ENCODE measurements around the gene CRKL.

The CRKL gene

DNA sequence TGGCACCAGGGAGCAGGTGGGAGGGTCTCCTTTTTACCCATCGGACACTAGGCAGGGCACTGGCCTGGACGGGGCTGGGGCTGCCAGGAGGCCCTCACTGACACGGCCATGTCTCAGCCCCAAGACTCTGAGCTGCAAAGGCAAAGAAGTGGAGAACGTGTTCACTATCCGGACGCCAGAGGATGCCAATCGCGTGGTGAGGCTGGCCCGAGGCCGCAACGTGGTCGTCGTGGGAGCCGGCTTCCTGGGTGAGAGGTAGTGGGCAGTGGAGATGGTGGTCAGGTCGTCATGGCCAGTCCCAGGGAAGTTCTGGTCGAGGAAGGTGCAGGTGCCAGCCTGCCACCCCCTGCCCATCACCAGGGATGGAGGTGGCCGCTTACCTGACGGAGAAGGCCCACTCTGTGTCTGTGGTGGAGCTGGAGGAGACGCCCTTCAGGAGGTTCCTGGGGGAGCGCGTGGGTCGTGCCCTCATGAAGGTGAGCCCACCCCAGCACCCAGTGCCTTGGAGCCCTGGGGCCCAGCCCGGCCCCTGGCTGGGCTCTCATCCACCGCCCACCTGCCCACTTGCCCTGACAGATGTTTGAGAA is 59.2 kb downstream of the CRKL start:
- intact Hi-C loops (cut with DNase I) = no loop called here
- DNase-seq = no peak

GRCh38 chr22:20977019-20977418 is 59.8 kb downstream of the CRKL start:
- intact Hi-C loops (cut with DNase I) = no loop called here
- no peak for DNase-seq

DNA sequence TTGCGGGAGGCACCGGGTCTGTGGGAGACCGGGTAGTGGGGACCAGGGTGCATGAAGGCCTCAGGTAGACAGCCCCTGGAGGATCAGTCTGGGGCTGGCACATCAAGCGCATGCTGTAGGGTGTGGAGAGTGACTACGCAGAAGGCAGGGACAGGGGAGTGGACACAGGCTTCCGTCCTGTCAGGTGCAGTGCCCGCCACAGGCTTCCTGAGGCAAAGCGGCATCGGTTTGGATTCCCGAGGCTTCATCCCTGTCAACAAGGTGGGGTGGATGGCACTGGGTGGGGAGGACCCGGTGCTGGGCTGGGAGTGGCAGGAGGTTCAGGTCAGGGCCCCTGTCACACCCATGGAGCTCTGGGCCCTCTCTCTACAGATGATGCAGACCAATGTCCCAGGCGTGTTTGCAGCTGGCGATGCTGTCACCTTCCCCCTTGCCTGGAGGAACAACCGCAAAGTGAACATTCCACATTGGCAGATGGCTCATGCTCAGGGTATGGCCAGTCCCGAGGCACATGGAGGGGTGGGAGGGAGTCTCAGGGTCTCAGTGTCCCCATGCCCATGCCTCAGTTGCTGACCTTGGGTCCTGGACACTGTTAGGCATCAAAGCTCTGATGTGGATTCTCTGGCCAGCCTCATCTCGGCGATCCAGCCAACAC is 60.4 kb downstream of the CRKL start:
- no peak for DNase-seq
- intact Hi-C loops (cut with DNase I) = no loop called here

- intact Hi-C loops (cut with DNase I) = no loop called here
- DNase-seq = no peak
Observed at GRCh38 chr22:20978419-20978818, 61.2 kb downstream of the CRKL start.

DNA sequence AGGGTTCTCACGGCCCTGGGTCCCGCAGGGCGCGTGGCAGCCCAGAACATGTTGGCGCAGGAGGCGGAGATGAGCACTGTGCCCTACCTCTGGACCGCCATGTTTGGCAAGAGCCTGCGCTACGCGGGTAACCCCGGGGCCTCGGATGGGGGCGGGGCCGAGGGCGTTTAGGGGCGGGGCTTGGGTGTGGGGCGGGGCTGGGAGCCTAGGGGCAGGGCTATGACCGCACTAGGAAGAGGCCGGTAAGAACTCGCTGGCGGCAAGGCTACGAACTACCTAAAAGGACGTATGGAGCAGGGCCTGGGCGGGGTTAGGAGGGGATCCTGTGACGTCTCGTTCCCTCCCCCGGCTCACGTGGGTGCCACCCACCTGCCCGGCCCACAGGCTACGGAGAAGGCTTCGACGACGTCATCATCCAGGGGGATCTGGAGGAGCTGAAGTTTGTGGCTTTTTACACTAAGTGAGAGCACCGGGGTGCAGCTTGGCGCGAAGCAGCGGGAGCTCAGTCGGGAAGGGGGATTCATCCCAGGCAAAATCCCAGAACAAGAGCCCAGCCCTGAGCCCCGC is 62.1 kb downstream of the CRKL start:
- DNase-seq = peak in 4 of 10 donors; percentile 34 to 88 (median 70)
- intact Hi-C loops (cut with DNase I) = no loop called here

DNA sequence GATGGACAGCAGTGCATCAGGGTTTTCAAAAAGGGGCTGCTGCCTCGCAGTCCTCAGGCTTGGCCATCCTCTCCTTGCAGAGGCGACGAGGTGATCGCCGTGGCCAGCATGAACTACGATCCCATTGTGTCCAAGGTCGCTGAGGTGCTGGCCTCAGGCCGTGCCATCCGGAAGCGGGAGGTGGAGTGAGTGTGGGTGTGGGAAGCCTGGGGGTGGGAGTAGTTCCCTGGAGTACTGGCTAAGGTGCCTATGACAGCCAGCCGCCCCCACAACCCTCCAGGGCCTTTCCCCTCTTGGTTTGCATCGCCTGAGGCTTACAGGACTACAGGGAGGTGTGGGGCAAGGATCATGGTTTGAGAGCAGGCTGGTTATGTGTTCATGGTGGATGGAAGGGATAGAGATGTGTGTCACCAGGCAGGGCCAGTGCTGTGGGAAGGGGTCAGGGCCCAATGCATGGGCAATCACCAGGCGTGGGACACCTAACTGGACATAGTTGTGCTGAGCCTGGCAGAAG is 62.8 kb downstream of the CRKL start:
- peak in 1 of 10 donors; percentile 80 for DNase-seq
- intact Hi-C loops (cut with DNase I) = loop anchor here (5.0 to 10.0 kb wide), 2 partner anchors 95 to 123 kb away; partner anchors contain the start of genes PI4KA and SNAP29

- DNase-seq = no peak
- intact Hi-C loops (cut with DNase I) = loop anchor here (5.0 to 10.0 kb wide), 2 partner anchors 96 to 123 kb away; partner anchors contain the start of genes PI4KA and SNAP29
Observed at GRCh38 chr22:20980523-20980922, 63.3 kb downstream of the CRKL start.

DNA sequence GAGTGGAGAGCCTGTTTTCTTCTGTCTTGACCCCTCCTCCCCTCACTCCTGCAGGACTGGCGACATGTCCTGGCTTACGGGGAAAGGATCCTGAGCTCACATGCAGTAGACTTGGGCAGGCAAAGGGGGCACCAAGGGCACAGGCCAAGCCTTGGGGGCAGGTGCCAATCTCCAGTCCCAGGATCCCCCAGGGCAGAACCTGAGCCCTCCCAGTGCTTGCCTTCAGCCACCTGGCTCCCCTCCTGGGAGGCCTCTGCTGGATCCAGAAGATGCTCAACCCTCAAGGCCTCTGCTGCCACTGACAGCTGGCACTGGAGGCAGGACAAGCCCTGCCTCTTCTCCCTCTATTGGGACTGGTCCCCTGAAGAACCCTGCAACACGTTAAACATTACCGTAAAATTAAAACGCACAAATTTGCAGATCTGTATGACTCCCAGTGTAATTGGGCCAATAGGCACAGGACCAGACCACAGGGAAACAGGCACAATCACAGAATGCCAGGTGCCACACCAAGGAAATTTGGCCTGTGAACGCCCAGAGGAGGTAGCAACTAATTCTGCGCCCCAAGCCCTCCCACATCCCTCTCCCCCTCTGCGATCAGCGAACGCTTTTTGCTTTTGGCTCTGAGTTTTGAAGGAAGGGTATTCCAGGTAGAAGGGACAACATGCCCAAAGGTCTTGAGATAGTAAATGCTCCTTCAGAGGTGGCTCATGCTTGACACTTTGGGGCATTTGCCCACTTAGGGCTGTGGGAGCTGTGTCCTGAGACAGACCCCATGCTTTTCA is 63.9 kb downstream of the CRKL start:
- no peak for DNase-seq
- intact Hi-C loops (cut with DNase I) = loop anchor here (5.0 to 10.0 kb wide), 2 partner anchors 96 to 124 kb away; partner anchors contain the start of genes PI4KA and SNAP29

DNA sequence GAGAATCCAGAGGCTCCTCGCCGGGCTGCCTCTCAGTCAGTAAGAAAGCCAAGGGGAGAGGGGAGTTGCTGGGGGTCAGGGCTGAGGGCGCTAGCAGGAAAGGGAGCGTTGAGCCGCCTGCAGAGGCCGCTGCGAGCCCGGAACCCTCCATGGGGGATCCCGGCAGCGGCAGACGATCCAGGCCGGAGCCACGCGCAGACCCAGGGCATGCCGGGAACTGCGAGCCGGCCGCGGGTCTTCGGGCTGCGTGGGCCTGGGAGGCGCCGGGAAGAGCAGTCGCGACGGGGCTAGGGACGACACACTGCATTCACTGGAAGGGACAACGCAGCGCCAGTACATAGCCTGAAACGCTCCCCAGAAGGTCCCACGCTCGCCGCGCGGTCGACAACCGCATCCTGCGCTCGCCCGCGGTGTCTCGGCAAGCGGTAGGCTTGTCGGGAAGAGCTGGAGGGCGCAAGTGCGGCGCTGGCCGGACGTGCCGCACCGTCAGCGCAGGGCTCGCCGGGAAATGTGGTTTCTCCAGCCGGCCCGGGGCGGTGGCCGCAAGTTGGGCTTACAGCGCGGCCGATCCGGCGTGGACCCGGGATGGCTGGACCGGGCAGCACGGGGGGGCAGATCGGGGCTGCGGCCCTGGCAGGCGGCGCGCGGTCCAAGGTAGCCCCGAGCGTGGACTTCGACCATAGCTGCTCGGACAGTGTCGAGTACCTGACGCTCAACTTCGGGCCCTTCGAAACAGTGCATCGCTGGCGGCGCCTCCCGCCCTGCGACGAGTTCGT is 64.8 kb downstream of the CRKL start, which contains the start of gene LZTR1:
TSS of gene LZTR1 (plus strand) at position 511 of the 776 bp plus-strand sequence. CDS start at position 586, 75 bp downstream.
- peak; percentile 81 to 98 (median 86) for DNase-seq
- intact Hi-C loops (cut with DNase I) = loop anchor here (1.0 to 10.0 kb wide), 3 partner anchors 65 to 125 kb away; partner anchors contain the start of genes CRKL, PI4KA and SNAP29

GRCh38 chr22:20982563-20982882 is 65.3 kb downstream of the CRKL start:
- DNase-seq = no peak
- intact Hi-C loops (cut with DNase I) = loop anchor here (1.0 to 10.0 kb wide), 3 partner anchors 65 to 125 kb away; partner anchors contain the start of genes CRKL, PI4KA and SNAP29

- no peak for DNase-seq
- intact Hi-C loops (cut with DNase I) = loop anchor here (5.0 to 10.0 kb wide), 2 partner anchors 98 to 126 kb away; partner anchors contain the start of genes PI4KA and SNAP29
Observed at GRCh38 chr22:20983081-20983771, 66.0 kb downstream of the CRKL start.

- DNase-seq = no peak
- intact Hi-C loops (cut with DNase I) = loop anchor here (10.0 kb wide), 1 partner anchor 101 kb away; no protein-coding TSS in a partner anchor
Observed at GRCh38 chr22:20985720-20986119, 68.5 kb downstream of the CRKL start.

DNA sequence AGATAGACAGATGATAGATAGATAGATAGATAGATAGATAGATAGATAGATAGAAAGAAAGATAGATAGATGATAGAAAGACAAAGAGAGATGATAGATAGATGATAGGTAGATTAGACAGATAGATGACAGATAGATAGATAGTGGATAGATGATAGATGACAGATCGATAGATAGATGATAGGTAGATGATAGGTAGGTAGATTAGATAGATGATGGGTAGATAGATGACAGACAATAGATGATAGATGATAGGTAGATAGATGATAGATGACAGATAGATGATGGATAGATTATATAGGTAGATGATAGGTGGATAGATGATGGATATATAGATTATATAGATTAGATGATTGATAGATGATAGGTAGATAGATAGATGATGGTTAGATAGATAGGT is 69.2 kb downstream of the CRKL start:
- DNase-seq = no peak
- intact Hi-C loops (cut with DNase I) = loop anchor here (10.0 kb wide), 1 partner anchor 102 kb away; no protein-coding TSS in a partner anchor

DNA sequence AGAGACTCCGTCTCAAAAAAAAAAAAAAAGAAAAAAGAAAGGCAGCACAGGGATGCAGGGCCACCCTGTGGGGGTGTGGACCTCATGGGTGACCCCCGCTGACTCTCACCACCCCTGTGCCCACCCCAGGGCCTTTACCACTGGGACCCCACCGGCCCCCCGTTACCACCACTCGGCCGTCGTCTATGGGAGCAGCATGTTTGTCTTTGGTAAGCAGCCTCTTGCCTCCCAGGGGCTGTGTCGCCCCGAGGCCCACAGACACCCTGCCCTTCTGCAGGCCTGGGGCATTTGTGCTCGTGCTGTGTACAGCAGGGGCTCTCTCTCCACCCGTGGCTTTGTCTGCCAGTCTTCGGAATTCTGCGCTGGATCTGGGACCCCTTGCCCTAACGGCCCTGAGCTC is 70.2 kb downstream of the CRKL start:
- intact Hi-C loops (cut with DNase I) = loop anchor here (10.0 kb wide), 1 partner anchor 103 kb away; no protein-coding TSS in a partner anchor
- DNase-seq = peak in 1 of 10 donors; percentile 70

- peak in 1 of 10 donors; percentile 5 for DNase-seq
- intact Hi-C loops (cut with DNase I) = loop anchor here (10.0 kb wide), 1 partner anchor 104 kb away; no protein-coding TSS in a partner anchor
Observed at GRCh38 chr22:20988573-20989322, 71.5 kb downstream of the CRKL start.

GRCh38 chr22:20989323-20990138 is 72.3 kb downstream of the CRKL start:
- intact Hi-C loops (cut with DNase I) = loop anchor here (10.0 kb wide), 1 partner anchor 105 kb away; no protein-coding TSS in a partner anchor
- DNase-seq = peak in 2 of 10 donors; percentile 52 to 77
